Mesenchymal stem cell (in vitro differentiated cells and primary cell): ENCODE measurements around the gene TAF10. TPM values are rescaled to one million over a fixed set of nuclear protein-coding genes. Genes with fewer than 3 reads are reported as not detected.

Experiments
- DNase-seq: peaks from one replicate; pipeline ENCODE4 v3.0.0-alpha.2; 2013
- H2AFZ ChIP-seq: one replicate; pipeline ENCODE4 v1.6.1; 2013; ENCODE audit warnings: low read depth, mild to moderate bottlenecking, control low read depth, inconsistent platforms, low read length, moderate library complexity
- H2AK5ac ChIP-seq: 2 replicates; pipeline ENCODE4 v1.6.1; 2013; ENCODE audit warnings: low read length, moderate library complexity, mild to moderate bottlenecking, inconsistent platforms; ENCODE audit not compliant: severe bottlenecking
- H2BK120ac ChIP-seq: one replicate; pipeline ENCODE4 v1.6.1; 2013; ENCODE audit warnings: low read depth, mild to moderate bottlenecking, inconsistent platforms, low read length, moderate library complexity
- H2BK12ac ChIP-seq, 2 experiments: one replicate each; pipeline ENCODE4 v1.6.1; 2013; ENCODE audit warnings: inconsistent platforms in 2 of 2, low read length in 2 of 2, mild to moderate bottlenecking in 2 of 2, moderate library complexity in 2 of 2, control low read depth in 1 of 2
- H2BK15ac ChIP-seq: one replicate; pipeline ENCODE4 v1.6.1; 2013; ENCODE audit warnings: mild to moderate bottlenecking, low read depth, inconsistent platforms; ENCODE audit not compliant: poor library complexity, severe bottlenecking
- H2BK5ac ChIP-seq: 2 replicates; pipeline ENCODE4 v1.6.1; 2013; ENCODE audit warnings: low read depth, mild to moderate bottlenecking, low read length, control low read depth, inconsistent platforms; ENCODE audit not compliant: poor library complexity, severe bottlenecking
- H3K14ac ChIP-seq, 2 experiments: one replicate each; pipeline ENCODE4 v1.6.1; 2013; ENCODE audit warnings: inconsistent platforms in 2 of 2, low read length in 2 of 2, control low read depth in 1 of 2, mild to moderate bottlenecking in 1 of 2, moderate library complexity in 1 of 2
- H3K18ac ChIP-seq, 2 experiments: one replicate each; pipeline ENCODE4 v1.6.1; 2013; ENCODE audit warnings: inconsistent platforms in 2 of 2, low read length in 2 of 2, control low read depth in 1 of 2, low read depth in 1 of 2, mild to moderate bottlenecking in 1 of 2
- H3K23ac ChIP-seq, 2 experiments: one replicate each; pipeline ENCODE4 v1.6.1; 2013; ENCODE audit warnings: inconsistent platforms in 2 of 2, low read length in 2 of 2, mild to moderate bottlenecking in 2 of 2, moderate library complexity in 2 of 2, control low read depth in 1 of 2
- H3K27ac ChIP-seq: 2 replicates; pipeline ENCODE4 v1.5.1; 2013; ENCODE audit warnings: mild to moderate bottlenecking, moderate library complexity, low read length, control low read depth, inconsistent platforms; ENCODE audit not compliant: poor library complexity, severe bottlenecking
- H3K27me3 ChIP-seq, 2 experiments: 2 replicates each; pipeline versions ENCODE4 v1.6.1 to v1.7.0; 2013; ENCODE audit warnings: low read length in 2 of 2, mild to moderate bottlenecking in 2 of 2, moderate library complexity in 2 of 2, control low read depth in 1 of 2, inconsistent platforms in 1 of 2; ENCODE audit not compliant: control insufficient read depth in 1 of 2, insufficient read depth in 1 of 2
- H3K36me3 ChIP-seq, 2 experiments: 2 replicates each; pipeline versions ENCODE4 v1.6.1 to v1.7.0; 2013; ENCODE audit warnings: low read length in 2 of 2, control low read depth in 1 of 2, inconsistent platforms in 1 of 2, low read depth in 1 of 2, mild to moderate bottlenecking in 1 of 2; ENCODE audit not compliant: insufficient read depth in 2 of 2, control insufficient read depth in 1 of 2
- H3K4ac ChIP-seq, 2 experiments: one replicate each; pipeline ENCODE4 v1.6.1; 2013; ENCODE audit warnings: inconsistent platforms in 2 of 2, low read length in 2 of 2, mild to moderate bottlenecking in 2 of 2, moderate library complexity in 2 of 2, control low read depth in 1 of 2, low read depth in 1 of 2
- H3K4me1 ChIP-seq: 2 replicates; pipeline ENCODE4 v1.6.1; 2013; ENCODE audit warnings: low read depth, low read length, control low read depth; ENCODE audit not compliant: control insufficient read depth, insufficient read depth
- H3K4me2 ChIP-seq: 2 replicates; pipeline ENCODE4 v1.6.1; 2013; ENCODE audit warnings: low read length, mild to moderate bottlenecking, inconsistent platforms; ENCODE audit not compliant: poor library complexity, severe bottlenecking
- H3K4me3 ChIP-seq, 2 experiments: 2 replicates each; pipeline versions ENCODE4 v1.5.1 to v1.7.0; 2013; ENCODE audit warnings: low read length in 2 of 2, mild to moderate bottlenecking in 2 of 2, control low read depth in 1 of 2, low read depth in 1 of 2; ENCODE audit not compliant: insufficient read depth in 1 of 2
- H3K79me1 ChIP-seq: replicated peaks from 2 replicates; pipeline ENCODE4 v1.6.1; 2013; ENCODE audit warnings: mild to moderate bottlenecking, control low read depth, low read length, inconsistent platforms; ENCODE audit not compliant: poor library complexity, severe bottlenecking
- H3K9ac ChIP-seq: 2 replicates; pipeline ENCODE4 v1.7.0; 2013; ENCODE audit warnings: mild to moderate bottlenecking, low read length, moderate library complexity
- H3K9me3 ChIP-seq: 2 replicates; pipeline ENCODE4 v1.7.0; 2013; ENCODE audit warnings: mild to moderate bottlenecking, low read length; ENCODE audit not compliant: control insufficient read depth
- H4K8ac ChIP-seq: one replicate; pipeline ENCODE4 v1.6.1; 2013; ENCODE audit warnings: inconsistent platforms, mild to moderate bottlenecking, low read length, moderate library complexity
- H4K91ac ChIP-seq: one replicate; pipeline ENCODE4 v1.6.1; 2013; ENCODE audit warnings: mild to moderate bottlenecking, low read length, inconsistent platforms
- WGBS: methylation state at CpG from one replicate; pipeline ENCODE4 v1.1.7; 2013; ENCODE audit warnings: mixed read lengths; 5-methylcytosine and 5-hydroxymethylcytosine counted together
- polyA plus RNA-seq, 2 experiments: library from polyadenylated mRNA; stranded (reverse); fragments of 200-250 nt; gene quantifications; one replicate each; pipeline ENCODE4 v1.2.3, GENCODE V29; 2013

TAF10 gene
- 187 TPM for polyA plus RNA-seq (2013, experiment 1 of 2)
- polyA plus RNA-seq (2013, experiment 2 of 2) = 195 TPM

DNA sequence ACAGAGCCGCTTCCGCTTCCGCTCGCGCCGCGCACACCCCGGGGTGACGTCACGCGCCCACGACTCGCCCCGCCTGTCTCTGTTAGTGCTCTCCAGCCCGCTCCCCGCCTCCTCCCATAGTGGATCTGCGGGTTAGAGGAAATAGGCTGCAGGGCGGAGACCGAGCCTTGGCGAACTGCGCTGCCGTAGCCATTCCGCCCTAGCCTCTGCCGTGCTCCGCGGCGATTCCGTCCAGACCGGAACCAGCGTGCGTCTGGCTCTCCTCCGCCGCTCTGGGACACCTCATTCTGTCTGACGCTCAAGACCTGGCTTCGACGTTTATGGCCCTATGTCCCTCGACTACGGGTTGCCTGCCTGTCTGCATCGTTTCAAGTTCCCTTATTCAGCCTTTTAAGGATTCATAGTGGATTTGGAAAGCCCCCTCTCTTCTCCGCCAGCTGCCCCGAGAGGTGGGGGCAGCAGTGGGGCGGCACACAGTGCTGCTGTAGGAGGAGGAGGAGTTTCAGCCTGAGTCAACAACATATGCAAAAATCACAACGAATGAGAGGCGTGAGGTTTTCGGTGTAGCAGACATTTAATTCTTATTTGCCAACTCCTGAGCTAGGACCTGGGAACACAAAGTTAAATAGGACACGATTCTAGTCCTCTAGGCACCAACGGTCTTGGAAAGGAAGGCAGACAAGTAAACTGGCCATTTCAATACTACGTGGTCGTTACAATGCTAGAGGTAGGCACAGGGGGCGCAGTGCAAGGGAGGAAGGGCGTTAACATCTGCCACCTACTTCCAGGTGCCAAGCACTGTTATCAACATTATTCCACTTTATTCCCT, at the start of gene TAF10:
TSS of gene TAF10 (minus strand) at position 4 of the 829 bp plus-strand sequence. CDS start 27 bp downstream, outside the sequence.
- H2AK5ac ChIP-seq = peak within 1 kb of the TSS; percentile 56
- H4K8ac ChIP-seq = peak within 1 kb of the TSS; percentile 94
- peaks cover 27% of the 10 kb centered on the region for H3K4me1 ChIP-seq
- peak within 1 kb of the TSS; percentile 100 for H3K27ac ChIP-seq
- H3K9me3 ChIP-seq = no peaks in the 10 kb centered on the region
- H2BK120ac ChIP-seq = peak within 1 kb of the TSS; percentile 97
- H3K9ac ChIP-seq = peak within 1 kb of the TSS; percentile 89
- H3K14ac ChIP-seq = peak within 1 kb of the TSS in 1 of 2 experiments; percentile 93
- peak within 1 kb of the TSS; percentile 84 to 89 for H3K4ac ChIP-seq
- peak within 1 kb of the TSS; percentile 15 for H2AFZ ChIP-seq
- peak within 1 kb of the TSS; percentile 80 to 84 for H3K4me3 ChIP-seq
- peaks cover 39% of the 10 kb centered on the region for H3K79me1 ChIP-seq
- no peaks in the 10 kb centered on the region for H3K27me3 ChIP-seq
- H2BK12ac ChIP-seq = peak within 1 kb of the TSS in 1 of 2 experiments; percentile 88
- H2BK5ac ChIP-seq = peak within 1 kb of the TSS; percentile 71
- H3K4me2 ChIP-seq = peak within 1 kb of the TSS; percentile 79
- H3K23ac ChIP-seq = peak within 1 kb of the TSS in 1 of 2 experiments; percentile 84
- peak; percentile 98 for DNase-seq
- peak within 1 kb of the TSS; percentile 26 for H2BK15ac ChIP-seq
- H4K91ac ChIP-seq = peak within 1 kb of the TSS; percentile 96
- under 1% methylated on average over 33 of the region's 51 CpGs for WGBS
- H3K36me3 ChIP-seq = peaks cover 70 to 82% of the 10 kb centered on the region in 2 experiments
- peak within 1 kb of the TSS; percentile 96 to 98 for H3K18ac ChIP-seq

DNA sequence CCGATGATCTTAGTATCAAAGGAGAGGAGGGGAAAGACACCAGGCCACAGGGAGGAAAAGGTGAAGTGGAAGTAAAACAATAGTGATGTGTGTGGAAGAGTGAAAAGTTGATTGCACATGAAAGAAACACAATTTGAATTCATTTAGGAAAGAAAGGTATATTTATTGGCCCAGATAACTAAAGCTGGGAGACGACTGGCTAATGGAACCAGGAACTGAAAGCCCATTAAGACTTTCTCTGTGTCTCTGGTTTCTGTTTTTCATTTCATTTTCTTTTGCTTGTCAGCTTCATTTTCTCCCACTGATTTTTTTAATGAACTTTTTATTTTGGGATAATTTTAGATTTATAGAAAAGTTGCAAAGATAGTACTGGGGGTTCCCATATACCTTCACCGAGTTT, 48.7 kb upstream of the TAF10 start:
- no peak overlapping the region for H2BK5ac ChIP-seq
- no peaks in the 10 kb centered on the region for H3K36me3 ChIP-seq
- H3K4me2 ChIP-seq = no peak overlapping the region
- no peak for DNase-seq
- no peak overlapping the region for H3K9ac ChIP-seq
- no peak overlapping the region for H4K91ac ChIP-seq
- no peak overlapping the region for H3K23ac ChIP-seq
- no peaks in the 10 kb centered on the region for H3K79me1 ChIP-seq
- H4K8ac ChIP-seq = no peak overlapping the region
- no peak overlapping the region for H3K14ac ChIP-seq
- no peak overlapping the region for H3K4ac ChIP-seq
- no peak overlapping the region for H2AFZ ChIP-seq
- no peak overlapping the region for H2BK120ac ChIP-seq
- no peaks in the 10 kb centered on the region for H3K4me1 ChIP-seq
- no peak overlapping the region for H3K4me3 ChIP-seq
- no peaks in the 10 kb centered on the region for H3K9me3 ChIP-seq
- peaks cover 15 to 20% of the 10 kb centered on the region in 2 experiments for H3K27me3 ChIP-seq
- no peak overlapping the region for H3K18ac ChIP-seq
- no peak overlapping the region for H2BK15ac ChIP-seq
- H2BK12ac ChIP-seq = no peak overlapping the region
- H3K27ac ChIP-seq = no peak overlapping the region
- H2AK5ac ChIP-seq = no peak overlapping the region
- 99% methylated on average over 2 of the region's 3 CpGs for WGBS

DNA sequence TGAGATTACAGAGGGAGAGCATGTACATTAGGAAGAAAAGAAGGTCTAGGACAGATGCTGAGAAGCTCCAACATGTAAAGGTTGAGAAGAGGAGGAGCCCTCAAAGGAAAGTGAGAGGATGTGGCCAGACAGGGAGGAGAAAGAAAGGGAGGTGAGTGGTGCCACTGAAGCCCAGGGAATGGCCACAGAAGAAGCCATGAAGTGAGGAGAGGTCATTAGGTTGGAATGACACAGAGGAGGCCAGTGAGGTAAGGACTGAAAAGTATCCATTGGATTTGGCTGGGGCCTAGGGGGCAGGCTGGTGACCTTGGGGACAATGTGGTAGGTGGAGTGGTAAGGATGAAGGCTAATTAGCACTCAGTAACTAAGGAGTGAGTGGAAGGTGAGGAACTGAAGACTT, 46.6 kb upstream of the TAF10 start:
- peak overlapping the region in 1 of 2 experiments; percentile 21 for H3K18ac ChIP-seq
- H3K9ac ChIP-seq = no peak overlapping the region
- H3K79me1 ChIP-seq = no peaks in the 10 kb centered on the region
- no peak overlapping the region for H3K4me3 ChIP-seq
- no peak overlapping the region for H2BK15ac ChIP-seq
- peak overlapping the region; percentile 25 for H4K8ac ChIP-seq
- peak overlapping the region in 1 of 2 experiments; percentile 67 for H3K4ac ChIP-seq
- no peak overlapping the region for H2AFZ ChIP-seq
- H2BK12ac ChIP-seq = no peak overlapping the region
- H3K27me3 ChIP-seq = peaks cover 31 to 36% of the 10 kb centered on the region in 2 experiments
- no peak overlapping the region for H2BK5ac ChIP-seq
- no peak overlapping the region for H2BK120ac ChIP-seq
- peaks cover 7% of the 10 kb centered on the region for H3K4me1 ChIP-seq
- no peaks in the 10 kb centered on the region for H3K36me3 ChIP-seq
- H2AK5ac ChIP-seq = no peak overlapping the region
- peak overlapping the region in 1 of 2 experiments; percentile 41 for H3K14ac ChIP-seq
- no peaks in the 10 kb centered on the region for H3K9me3 ChIP-seq
- H3K27ac ChIP-seq = no peak overlapping the region
- peak overlapping the region in 1 of 2 experiments; percentile 99 for H3K23ac ChIP-seq
- no peak overlapping the region for H4K91ac ChIP-seq
- DNase-seq = no peak
- no peak overlapping the region for H3K4me2 ChIP-seq

DNA sequence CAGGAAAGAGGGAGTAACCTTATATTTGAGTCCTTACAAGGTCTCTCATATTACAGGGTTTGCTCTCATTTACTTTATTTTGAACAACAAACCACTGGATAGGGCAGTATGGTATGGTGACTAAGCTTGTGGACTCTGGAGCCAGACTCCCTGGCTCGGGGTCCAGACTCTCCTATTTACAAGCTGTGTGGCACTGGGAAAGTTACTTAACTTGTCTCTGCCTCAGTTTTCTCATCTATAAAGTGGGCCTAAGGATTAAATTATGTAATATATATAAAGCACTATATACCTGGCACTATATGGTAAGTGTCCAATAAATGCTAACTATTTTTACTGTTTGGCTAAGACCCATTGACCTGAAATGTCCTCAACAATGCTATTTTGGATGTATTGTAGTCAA, 45.3 kb upstream of the TAF10 start:
- Histone ChIP-seq H3K9me3 (no peaks in the 10 kb centered on the region), H2BK15ac (no peak overlapping the region), H3K27me3 (peaks cover 42% of the 10 kb centered on the region in 2 experiments), H2AFZ (no peak overlapping the region), H3K4me2 (no peak overlapping the region), H3K4me3 (no peak overlapping the region), H3K9ac (no peak overlapping the region), H3K18ac (no peak overlapping the region), H3K14ac (no peak overlapping the region), H3K4me1 (peaks cover 7% of the 10 kb centered on the region), H3K79me1 (no peaks in the 10 kb centered on the region), H3K23ac (no peak overlapping the region), H2BK5ac (no peak overlapping the region), H3K27ac (no peak overlapping the region), H4K91ac (no peak overlapping the region), H3K4ac (no peak overlapping the region), H4K8ac (no peak overlapping the region), H2AK5ac (no peak overlapping the region), H2BK12ac (no peak overlapping the region), H3K36me3 (no peaks in the 10 kb centered on the region), H2BK120ac (no peak overlapping the region)
- WGBS = 20% methylated on average over 1 of the region's 1 CpG
- DNase-seq = no peak
